NCI-H2107 (cell line): Measurements from ENCODE around the gene GRM4.

Source experiments
- DNase-seq: peaks from one replicate; lab custom pipeline; 2025; lab: John Stamatoyannopoulos, UW

The GRM4 gene

GRCh38 chr6:33979750-33980149, 166.1 kb downstream of the GRM4 start:
- DNase-seq: no peak

DNA sequence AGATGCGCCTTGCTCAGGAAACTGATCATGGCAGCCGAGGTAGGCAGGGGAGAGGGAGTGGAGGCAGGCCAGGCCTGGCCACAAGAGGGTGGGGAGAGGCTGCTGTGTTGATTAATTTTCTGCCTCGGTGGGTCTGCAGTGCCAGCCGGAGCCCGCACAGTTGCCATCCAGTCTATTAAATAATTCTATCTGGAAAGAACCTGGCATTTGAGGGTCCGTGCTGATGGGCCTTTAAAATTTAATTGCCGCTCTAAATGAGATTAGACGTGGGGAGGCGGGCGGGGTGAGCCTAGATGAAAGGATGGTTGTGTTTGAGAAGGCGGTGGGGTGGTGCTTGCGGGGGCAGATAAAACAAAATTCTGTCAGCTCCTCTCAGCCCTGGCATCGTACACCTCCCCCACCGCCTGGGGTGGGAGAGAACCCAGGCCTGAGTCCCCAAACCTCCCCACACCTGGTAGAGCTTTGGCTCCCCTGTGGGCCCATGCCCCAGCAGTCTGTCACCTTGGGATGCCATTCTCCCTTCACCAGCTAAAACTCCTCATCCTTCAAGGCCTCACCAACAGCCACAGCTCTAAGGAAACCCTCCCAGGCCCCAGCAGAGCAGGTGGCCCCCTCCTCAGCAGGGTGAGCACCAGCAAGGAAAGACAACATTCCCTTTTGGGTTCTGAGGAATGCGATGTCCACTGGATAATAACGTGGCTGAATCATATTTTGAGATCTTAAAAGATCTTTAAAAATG, 167.3 kb downstream of the GRM4 start:
- no peak for DNase-seq

DNA sequence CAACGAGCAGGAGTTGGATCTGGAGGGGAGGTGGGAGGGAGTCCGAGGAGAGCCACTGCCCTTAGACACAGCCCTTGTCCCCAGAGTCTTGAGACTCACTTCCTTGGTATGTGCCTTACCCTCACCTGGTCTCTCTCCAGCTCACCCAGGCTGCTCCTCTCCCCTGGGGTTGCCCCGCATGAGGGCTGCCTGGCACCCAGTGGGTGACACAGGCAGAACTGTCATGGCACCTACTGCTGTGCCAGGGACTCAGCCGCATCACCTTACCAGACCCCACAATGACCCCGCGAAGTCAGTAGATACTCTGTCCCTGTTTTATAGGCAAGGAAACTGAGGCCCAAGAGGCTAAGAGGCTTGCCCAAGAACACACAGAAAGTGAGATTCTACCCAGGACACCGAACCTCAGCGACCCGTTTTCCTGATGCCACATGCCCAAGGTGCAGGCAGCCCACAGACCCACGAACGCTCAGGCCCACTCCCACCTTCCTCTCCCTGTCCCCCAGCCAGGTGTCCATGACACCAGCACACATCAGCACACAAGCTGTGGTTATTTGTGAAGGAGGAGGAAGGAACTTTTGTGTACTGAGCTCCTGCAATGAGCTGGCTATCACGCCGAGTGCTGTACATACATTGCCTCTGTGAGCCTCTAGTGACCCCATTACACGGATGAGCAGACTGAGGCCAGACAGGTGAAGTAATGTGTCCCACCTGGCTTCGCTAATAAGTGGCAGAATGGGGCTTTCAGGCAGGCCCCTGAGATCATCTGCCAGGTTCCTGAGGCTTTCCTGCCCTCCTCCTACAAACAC, 168.1 kb downstream of the GRM4 start:
- no peak for DNase-seq

DNA sequence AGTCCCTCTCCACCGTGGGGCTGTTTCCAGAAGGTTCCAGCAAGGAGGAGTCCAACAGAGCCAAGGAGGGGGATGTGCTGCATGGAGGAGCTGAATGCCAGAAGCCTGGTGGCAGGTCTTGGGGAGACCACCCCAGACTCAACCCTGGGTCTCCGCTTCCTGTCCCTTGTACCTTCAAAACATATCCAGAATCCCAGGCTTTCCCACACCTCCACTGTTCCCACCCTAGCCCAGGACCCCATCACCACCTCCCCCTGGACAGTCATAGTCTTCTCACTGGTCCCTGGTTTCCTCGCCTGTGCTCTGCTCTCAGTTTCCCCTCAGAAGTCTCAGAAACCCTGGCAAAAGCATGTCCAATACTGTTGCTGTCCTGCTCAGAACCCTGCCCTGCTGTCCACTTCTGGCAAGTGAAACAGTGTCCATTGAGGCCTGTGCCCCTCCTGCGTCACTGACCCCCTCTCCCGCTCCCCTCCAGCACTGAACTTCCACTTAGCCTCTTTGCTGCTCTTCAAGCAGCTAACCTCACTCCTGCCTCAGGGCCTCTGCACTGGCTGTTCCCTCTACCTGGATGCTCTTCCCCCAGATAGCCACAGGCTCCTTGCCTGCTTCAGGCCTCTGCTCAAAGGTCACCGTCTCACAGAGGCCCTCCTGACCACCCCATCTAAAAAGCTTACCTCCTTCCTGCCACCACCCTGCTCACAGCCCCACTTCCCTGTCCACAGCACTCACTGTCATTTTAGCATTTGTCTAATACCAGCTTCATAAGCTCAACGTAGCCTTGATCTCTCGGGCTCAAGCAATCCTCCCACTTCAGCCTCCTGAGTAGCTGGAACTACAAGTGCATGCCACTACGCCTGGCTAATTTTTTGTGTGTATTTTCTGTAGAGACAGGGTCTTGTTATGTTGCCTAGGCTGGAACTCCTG, 169.2 kb downstream of the GRM4 start:
- no peak for DNase-seq

DNA sequence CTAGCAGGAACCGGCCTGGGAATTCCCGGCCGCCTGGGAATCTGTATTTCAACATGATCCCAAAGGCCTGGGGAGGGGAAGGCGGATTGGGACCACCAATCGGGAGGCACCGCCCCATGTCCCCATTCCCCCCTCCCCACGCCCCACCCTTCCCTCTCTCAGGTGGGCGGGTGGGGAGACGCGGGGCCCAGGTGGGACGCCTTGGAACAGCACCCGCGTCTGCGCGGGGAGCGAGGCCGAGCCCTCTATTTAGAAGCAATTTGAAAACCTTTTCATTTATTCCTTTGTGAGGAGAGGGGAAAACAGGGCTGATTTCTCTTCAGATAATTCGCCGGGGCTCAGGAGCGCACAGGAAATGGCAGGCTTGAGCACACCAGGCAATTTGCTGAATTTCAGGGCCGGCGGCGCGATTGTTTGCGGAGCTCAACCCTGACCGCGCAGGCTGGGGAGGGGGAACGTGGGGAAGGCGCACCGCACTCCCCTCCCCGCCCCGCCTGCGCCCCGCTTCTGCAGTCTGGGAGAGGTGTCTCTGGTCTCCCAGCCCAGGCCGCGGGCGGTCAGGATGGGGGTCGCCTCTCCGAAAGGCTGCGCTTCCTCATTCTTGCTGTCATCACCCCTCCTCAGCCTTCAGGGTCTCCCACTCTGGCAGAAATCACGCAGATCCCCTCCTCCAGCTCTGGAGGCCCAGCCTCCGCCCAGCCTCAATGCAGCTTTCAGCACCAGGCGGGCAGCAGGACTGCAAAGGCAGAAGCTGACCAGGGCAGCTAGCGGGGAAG, 170.0 kb downstream of the GRM4 start:
- no peak for DNase-seq

- no peak for DNase-seq
These were observed 171.4 kb downstream of the GRM4 start for GRCh38 chr6:33974471-33974870.

DNA sequence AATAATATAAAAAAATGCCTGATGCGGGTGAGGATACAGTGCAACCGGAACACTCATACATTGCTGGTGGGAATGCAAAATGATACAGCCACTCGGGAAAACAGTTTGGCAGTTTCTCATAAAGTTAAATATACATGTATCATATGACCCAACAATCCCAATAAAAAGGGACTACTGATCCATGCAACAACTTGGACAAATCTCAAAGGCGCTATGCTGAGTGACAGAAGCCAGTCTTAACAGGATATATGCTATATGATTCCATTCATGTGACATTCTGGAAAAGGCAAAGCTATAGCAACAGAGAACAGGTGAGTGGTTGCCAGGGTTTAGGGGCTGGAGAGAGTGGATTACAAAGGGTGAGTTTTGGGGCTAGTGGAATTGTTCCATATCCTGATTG, 171.9 kb downstream of the GRM4 start:
- no peak for DNase-seq

DNA sequence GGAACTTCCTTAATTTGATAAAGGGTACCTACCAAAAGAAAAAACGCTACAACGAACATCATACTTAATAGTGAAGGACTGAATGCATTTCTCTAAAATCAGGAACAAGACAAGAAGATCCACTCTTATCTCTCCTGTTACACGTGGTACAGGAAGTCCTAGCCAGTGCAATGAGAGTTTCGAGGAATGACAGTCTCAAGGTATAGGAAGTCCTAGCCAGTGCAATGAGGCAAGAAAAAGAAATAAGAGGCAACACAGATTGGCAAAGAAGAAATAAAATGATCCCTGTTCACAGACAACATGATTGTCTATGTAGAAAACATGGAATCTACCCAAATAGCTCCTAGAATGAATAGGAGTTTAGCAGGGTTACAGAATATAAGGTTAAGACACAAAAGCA, 174.3 kb downstream of the GRM4 start:
- DNase-seq: no peak
